GM12892 (cell line): Measurements from ENCODE around the gene MS4A1.

Experiments
- POLR2A ChIP-seq: IDR thresholded peaks from 2 replicates; pipeline ENCODE4 v1.6.1; 2011; ENCODE audit warnings: low read depth, low read length, control low read depth
- POLR2AphosphoS5 ChIP-seq: IDR thresholded peaks from 2 replicates; pipeline ENCODE4 v1.6.1; 2011; ENCODE audit warnings: low read depth, low read length, control low read depth

DNA sequence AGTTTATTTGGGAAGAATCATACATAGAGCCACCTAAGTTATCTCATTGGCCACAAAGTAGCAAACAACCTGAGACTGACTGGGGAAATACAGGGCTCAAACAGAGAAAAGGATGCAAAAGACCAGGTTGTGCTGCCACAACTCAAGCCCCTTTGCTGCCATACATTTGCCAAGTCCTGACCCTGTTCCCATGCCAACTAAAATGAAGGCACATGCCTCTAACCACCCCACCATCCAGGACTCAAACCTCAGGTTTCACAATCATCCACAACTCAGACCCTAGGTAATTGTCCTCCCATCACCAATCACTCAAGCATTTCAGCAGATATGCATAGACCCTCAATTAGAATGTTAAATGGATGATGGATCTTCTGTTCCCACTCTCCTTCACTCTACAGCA is 1.4 kb upstream of the MS4A1 start:
- TF ChIP-seq POLR2A = no peak
- no peak for TF ChIP-seq POLR2AphosphoS5
